Measurements from ENCODE around the gene AGBL4.

Gene AGBL4

DNA sequence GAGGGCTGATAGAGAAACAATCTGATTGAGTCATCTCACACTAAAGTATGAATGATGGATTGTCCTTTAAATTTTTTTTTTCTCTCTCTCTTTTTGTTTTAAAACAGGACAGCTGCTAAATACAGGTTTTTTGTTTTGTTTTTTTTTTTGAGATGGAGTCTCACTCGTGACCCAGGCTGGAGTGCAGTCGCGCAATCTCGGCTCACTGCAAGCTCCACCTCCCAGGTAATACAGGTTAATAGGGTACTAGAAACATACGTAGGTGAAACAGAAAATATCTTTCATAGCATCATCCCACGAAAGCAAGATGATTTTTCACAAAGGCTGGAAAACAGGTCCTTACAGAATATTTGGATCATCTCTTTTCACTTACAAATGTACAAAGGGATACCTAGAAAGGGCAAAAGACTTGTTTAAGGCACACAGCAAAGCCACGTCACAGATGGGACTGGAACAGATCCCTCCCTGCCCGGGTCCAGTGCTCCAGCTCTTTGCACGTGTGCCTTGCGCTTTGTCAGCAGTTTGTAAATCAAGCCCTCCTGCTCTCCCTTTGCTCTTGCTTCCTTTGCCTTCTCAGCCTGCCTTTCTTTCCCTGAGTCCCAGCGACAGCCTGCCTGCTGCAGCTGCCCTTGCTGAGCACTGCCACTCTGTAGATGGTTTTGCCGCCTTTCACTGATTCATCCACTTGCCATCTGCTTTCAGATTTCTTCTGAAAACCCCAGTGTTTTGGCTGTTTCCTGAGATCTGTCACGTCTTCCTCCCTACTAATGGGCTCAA lies 1075.8 kb downstream of the AGBL4 start (continued):
- TF ChIP-seq, protein P1, sequence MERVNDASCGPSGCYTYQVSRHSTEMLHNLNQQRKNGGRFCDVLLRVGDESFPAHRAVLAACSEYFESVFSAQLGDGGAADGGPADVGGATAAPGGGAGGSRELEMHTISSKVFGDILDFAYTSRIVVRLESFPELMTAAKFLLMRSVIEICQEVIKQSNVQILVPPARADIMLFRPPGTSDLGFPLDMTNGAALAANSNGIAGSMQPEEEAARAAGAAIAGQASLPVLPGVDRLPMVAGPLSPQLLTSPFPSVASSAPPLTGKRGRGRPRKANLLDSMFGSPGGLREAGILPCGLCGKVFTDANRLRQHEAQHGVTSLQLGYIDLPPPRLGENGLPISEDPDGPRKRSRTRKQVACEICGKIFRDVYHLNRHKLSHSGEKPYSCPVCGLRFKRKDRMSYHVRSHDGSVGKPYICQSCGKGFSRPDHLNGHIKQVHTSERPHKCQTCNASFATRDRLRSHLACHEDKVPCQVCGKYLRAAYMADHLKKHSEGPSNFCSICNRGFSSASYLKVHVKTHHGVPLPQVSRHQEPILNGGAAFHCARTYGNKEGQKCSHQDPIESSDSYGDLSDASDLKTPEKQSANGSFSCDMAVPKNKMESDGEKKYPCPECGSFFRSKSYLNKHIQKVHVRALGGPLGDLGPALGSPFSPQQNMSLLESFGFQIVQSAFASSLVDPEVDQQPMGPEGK (tag by site-specific recombination; IDR thresholded peaks at IDR 0.05): no peak
- TF ChIP-seq, protein P2, sequence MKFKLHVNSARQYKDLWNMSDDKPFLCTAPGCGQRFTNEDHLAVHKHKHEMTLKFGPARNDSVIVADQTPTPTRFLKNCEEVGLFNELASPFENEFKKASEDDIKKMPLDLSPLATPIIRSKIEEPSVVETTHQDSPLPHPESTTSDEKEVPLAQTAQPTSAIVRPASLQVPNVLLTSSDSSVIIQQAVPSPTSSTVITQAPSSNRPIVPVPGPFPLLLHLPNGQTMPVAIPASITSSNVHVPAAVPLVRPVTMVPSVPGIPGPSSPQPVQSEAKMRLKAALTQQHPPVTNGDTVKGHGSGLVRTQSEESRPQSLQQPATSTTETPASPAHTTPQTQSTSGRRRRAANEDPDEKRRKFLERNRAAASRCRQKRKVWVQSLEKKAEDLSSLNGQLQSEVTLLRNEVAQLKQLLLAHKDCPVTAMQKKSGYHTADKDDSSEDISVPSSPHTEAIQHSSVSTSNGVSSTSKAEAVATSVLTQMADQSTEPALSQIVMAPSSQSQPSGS (tag by site-specific recombination; IDR thresholded peaks at IDR 0.05; ENCODE audit: low read depth): no peak
- no peak for TF ChIP-seq EGR2 (tag by site-specific recombination; IDR thresholded peaks at IDR 0.05; ENCODE audit: low read depth)
- no peak for TF ChIP-seq ZNF148 (tag by site-specific recombination; IDR thresholded peaks at IDR 0.05; ENCODE audit: borderline replicate concordance)
- TF ChIP-seq ZNF513 (tag by site-specific recombination; IDR thresholded peaks at IDR 0.05): no peak
- TF ChIP-seq HOXC10 (CRISPR knock-in tag; IDR thresholded peaks at IDR 0.05): no peak
- no peak for TF ChIP-seq TRIM28 (IDR thresholded peaks at IDR 0.05; ENCODE audit: borderline replicate concordance, low read length)
- TF ChIP-seq ZNF157 (tag by site-specific recombination; IDR thresholded peaks at IDR 0.05): no peak
- TF ChIP-seq KLF16 (tag by site-specific recombination; IDR thresholded peaks at IDR 0.05): no peak
- no peak for TF ChIP-seq ZNF76 (tag by site-specific recombination; IDR thresholded peaks at IDR 0.05; ENCODE audit: borderline replicate concordance, low read depth)
- no peak for TF ChIP-seq ZNF561 (tag by site-specific recombination; IDR thresholded peaks at IDR 0.05; ENCODE audit: borderline replicate concordance)
- no peak for TF ChIP-seq ZNF529 (tag by site-specific recombination; IDR thresholded peaks at IDR 0.05; ENCODE audit: insufficient replicate concordance)
- no peak for TF ChIP-seq ZEB2 (tag by site-specific recombination; IDR thresholded peaks at IDR 0.05)

DNA sequence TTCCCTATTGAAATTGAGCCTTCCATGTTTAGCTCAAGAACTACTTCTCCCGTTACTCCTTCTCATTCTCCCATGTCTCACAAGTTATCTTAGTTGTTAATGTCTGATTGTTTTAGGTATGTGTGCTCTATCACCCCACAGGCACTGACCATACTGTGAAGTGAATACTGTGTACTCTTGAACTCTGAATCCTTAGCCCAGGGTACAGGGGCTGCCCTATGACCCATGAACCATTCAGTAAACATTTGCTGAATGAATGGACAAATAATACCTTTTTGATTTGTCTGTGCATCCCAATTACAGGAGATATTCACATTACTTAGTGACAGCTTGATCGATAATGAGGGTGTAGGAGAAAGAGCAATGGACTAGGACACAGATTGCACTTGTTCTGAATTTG lies 1077.7 kb downstream of the AGBL4 start:
- no peaks in the 10 kb centered on the region for H3K4me1 ChIP-seq (ENCODE audit: control insufficient read depth, insufficient read depth, low read length)
- ChIA-PET POLR2A (no interaction called here), CTCF (no interaction called here)
- no peak for TF ChIP-seq ZNF335 (tag by site-specific recombination; conservative IDR thresholded peaks at IDR 0.05)
- no peak for TF ChIP-seq ZNF580 (tag by site-specific recombination; IDR thresholded peaks at IDR 0.05)
- TF ChIP-seq, protein P3, sequence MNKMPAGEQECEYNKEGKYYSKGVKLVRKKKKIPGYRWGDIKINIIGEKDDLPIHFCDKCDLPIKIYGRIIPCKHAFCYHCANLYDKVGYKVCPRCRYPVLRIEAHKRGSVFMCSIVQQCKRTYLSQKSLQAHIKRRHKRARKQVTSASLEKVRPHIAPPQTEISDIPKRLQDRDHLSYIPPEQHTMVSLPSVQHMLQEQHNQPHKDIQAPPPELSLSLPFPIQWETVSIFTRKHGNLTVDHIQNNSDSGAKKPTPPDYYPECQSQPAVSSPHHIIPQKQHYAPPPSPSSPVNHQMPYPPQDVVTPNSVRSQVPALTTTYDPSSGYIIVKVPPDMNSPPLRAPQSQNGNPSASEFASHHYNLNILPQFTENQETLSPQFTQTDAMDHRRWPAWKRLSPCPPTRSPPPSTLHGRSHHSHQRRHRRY (tag by site-specific recombination; IDR thresholded peaks at IDR 0.05): no peak
- no peaks in the 10 kb centered on the region for H3K36me3 ChIP-seq (ENCODE audit: control insufficient read depth in 2 of 2, insufficient read depth in 1 of 2, low read length in 2 of 2)
- no peak overlapping the region for H3K27ac ChIP-seq (ENCODE audit: extremely low read depth, low read depth, low read length)
- no peak overlapping the region for H3K4me3 ChIP-seq (ENCODE audit: low read depth, low read length)
- H3K9me3 ChIP-seq (ENCODE audit: control insufficient read depth, insufficient read depth, low read depth, low read length): no peaks in the 10 kb centered on the region

Data from HEK293 (cell line).